Body of pancreas (tissue), 4 donors: ENCODE measurements around the gene SLC5A10. TPM values are rescaled to one million over a fixed set of nuclear protein-coding genes. Genes with fewer than 3 reads are reported as not detected.
"Not testable (repeated sequence)": the region's sequence is repeated elsewhere in the genome, so short reads cannot be mapped to it uniquely, and the experiment has no call there.

Experiments used
- ATAC-seq: fragments of 150-250 bp; one replicate; pipeline ENCODE4 v1.9.1; 2016
- DNase-seq, 4 donors: peaks; one replicate each; pipeline ENCODE4 v3.0.0-alpha.2; 2019
- H3K27ac ChIP-seq, 4 donors: fragments of 200-600 bp; sonication (generic); 1 replicate in 3 of 4; 2 replicates in 1 of 4; pipeline versions ENCODE4 v1.5.1 to v1.6.1; 2016 to 2019; ENCODE audit warnings: mild to moderate bottlenecking in 1 of 4, mixed read lengths in 1 of 4, moderate library complexity in 1 of 4
- H3K27me3 ChIP-seq, 2 donors: fragments of 200-600 bp; sonication (generic); one replicate each; pipeline ENCODE4 v1.6.0; 2016; ENCODE audit warnings: mild to moderate bottlenecking in 1 of 2
- H3K36me3 ChIP-seq, 2 donors: fragments of 200-600 bp; sonication (generic); replicated peaks in 1 of 2; 2 replicates each; pipeline ENCODE4 v1.5.1; 2016; ENCODE audit warnings: low read depth in 2 of 2; ENCODE audit not compliant: insufficient read depth in 1 of 2
- H3K4me1 ChIP-seq: fragments of 200-600 bp; sonication (generic); one replicate; pipeline ENCODE4 v1.6.0; 2016
- H3K4me3 ChIP-seq, 2 donors: fragments of 200-600 bp; sonication (generic); 1 replicate in 1 of 2; 2 replicates in 1 of 2; pipeline ENCODE4 v1.5.1; 2016 to 2019
- H3K9me3 ChIP-seq, 3 donors: fragments of 200-600 bp; sonication (generic); 1 replicate in 2 of 3; 2 replicates in 1 of 3; pipeline ENCODE4 v1.5.1; 2016
- POLR2A ChIP-seq, 3 donors: fragments of 450-650 bp; IDR thresholded peaks; one replicate each; pipeline ENCODE4 v1.6.1; 2016; ENCODE audit warnings: antibody characterized with exemption in 3 of 3, mild to moderate bottlenecking in 2 of 3
- WGBS, 2 donors: methylation state at CpG; one replicate each; pipeline ENCODE4 v1.1.5; 2017; 5-methylcytosine and 5-hydroxymethylcytosine counted together
- intact Hi-C: fragments of 100-400 bp; cut with DNase I; formaldehyde crosslinking; loops from one replicate; pipeline ENCODE4 v1.15.1; 2023
- total RNA-seq, 2 donors: library from RNA; depleted of rRNA; stranded (reverse); fragments of >200 nt; gene quantifications; one replicate each; pipeline ENCODE4 v1.1.0, GENCODE V29; 2016
- TF ChIP-seq, protein P1 (sequence below), 7 experiments: fragments of 450-650 bp in 4 of 7; fragments of 200-600 bp in 3 of 7; sonication (generic) in 3 of 7; IDR thresholded peaks; one replicate each; pipeline ENCODE4 v1.5.1; 2016 to 2019; ENCODE audit warnings: antibody characterized with exemption in 7 of 7

Gene SLC5A10
- total RNA-seq, 2 donors from 2014 or later: not detected

DNA sequence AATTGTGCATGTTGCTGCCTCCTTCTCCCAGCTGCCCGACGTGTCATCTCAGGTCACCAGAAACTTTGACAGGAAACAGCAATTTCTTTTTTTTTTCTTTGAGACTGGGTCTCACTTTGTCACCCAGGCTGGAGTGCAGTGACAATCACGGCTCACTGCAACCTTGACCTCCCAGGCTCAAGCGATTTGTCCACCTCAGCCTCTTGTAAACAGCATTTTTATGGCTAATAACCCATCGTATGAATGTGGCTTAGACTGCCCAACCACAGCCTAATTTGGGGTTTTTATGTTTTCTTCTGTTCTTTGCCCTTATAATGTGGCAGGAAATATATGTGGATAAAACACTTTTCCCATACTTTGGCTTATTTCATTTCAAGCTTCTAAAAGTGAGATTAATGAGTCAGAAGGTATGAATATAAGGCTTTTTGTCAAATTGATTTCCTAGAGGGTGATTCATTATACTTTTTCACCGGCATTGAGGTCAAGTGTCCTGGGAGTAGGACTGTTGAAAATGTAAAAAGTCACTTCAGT is 31.0 kb upstream of the SLC5A10 start:
- Histone ChIP-seq H3K4me3 (no peak overlapping the region), H3K27ac (peak overlapping the region in 3 of 4 donors; percentile 11 to 33 (median 18)), H3K4me1 (peaks cover 30% of the 10 kb centered on the region), H3K27me3 (no peaks in the 10 kb centered on the region), H3K36me3 (peaks cover 0 to 2% of the 10 kb centered on the region in 2 donors), H3K9me3 (no peaks in the 10 kb centered on the region)
- no peak for ATAC-seq
- TF ChIP-seq, protein P1, sequence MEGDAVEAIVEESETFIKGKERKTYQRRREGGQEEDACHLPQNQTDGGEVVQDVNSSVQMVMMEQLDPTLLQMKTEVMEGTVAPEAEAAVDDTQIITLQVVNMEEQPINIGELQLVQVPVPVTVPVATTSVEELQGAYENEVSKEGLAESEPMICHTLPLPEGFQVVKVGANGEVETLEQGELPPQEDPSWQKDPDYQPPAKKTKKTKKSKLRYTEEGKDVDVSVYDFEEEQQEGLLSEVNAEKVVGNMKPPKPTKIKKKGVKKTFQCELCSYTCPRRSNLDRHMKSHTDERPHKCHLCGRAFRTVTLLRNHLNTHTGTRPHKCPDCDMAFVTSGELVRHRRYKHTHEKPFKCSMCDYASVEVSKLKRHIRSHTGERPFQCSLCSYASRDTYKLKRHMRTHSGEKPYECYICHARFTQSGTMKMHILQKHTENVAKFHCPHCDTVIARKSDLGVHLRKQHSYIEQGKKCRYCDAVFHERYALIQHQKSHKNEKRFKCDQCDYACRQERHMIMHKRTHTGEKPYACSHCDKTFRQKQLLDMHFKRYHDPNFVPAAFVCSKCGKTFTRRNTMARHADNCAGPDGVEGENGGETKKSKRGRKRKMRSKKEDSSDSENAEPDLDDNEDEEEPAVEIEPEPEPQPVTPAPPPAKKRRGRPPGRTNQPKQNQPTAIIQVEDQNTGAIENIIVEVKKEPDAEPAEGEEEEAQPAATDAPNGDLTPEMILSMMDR (IDR thresholded peaks at IDR 0.05): no peak
- TF ChIP-seq POLR2A (IDR thresholded peaks at IDR 0.05): no peak
- intact Hi-C loops: no loop called here
- 9 to 14% methylated on average over 6 of the region's 6 CpGs for WGBS, 2 donors
- DNase-seq: no peak

DNA sequence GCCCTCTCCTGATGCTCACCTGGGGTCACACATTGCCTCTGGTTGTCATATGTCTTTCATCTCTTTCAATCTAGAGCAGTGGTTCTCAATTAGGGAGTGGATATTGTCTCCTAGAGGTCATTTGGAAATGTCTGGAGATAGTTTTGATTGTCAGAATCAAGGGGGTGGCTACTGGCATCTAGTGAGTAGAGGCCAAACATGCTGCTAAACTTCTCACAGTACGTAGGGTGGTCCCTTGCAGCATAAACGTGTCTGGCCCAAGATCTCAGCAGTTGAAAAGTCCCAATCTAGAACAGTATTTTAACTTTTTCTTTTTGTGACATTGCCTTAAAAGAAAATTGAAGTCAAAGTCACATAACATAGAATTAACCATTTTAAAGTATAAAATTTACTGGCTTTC is 30.5 kb upstream of the SLC5A10 start:
- WGBS, 2 donors: 38 to 58% methylated on average over 2 of the region's 2 CpGs

DNA sequence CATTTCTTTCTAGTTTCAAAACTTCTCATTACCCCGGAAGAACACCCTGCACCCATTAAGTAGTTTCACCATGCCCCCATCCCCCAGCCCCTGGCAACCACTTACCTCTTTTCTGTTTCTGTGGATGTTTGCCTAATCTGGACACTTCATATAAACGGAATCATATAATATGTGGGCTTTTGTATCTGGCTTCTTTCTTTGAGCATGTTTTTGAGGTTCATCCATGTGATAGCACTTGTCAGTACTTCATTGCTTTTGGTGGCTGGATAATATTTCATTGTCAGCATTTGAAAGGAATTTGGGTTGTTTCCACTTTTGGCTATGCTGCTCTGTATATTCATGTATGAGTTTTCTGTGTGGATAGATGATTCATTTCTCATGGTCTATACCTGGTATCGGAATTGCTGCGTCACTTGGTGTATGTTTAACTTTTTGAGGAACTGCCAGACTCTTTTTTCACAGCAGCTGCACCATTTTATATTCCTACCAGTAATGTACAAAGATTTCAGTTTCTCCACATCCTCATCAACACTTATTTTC is 30.0 kb upstream of the SLC5A10 start:
- peaks cover 30% of the 10 kb centered on the region for H3K4me1 ChIP-seq
- no peak overlapping the region for H3K4me3 ChIP-seq
- ATAC-seq (no peak), DNase-seq (peak in 1 of 4 donors; percentile 13)
- intact Hi-C loops: no loop called here
- no peaks in the 10 kb centered on the region for H3K36me3 ChIP-seq
- TF ChIP-seq, protein P1 (IDR thresholded peaks at IDR 0.05): no peak
- TF ChIP-seq POLR2A (IDR thresholded peaks at IDR 0.05): no peak
- WGBS, 2 donors: 26 to 33% methylated on average over 4 of the region's 4 CpGs
- H3K9me3 ChIP-seq: no peaks in the 10 kb centered on the region
- H3K27me3 ChIP-seq: no peaks in the 10 kb centered on the region
- H3K27ac ChIP-seq: peak overlapping the region in 3 of 4 donors; percentile 11 to 37 (median 33)

More for the DNA sequence above, 30.5 kb upstream of the SLC5A10 start:
- no peak for DNase-seq
- no peak for TF ChIP-seq POLR2A (IDR thresholded peaks at IDR 0.05)
- TF ChIP-seq, protein P1 (IDR thresholded peaks at IDR 0.05): no peak
- intact Hi-C loops: no loop called here
- Histone ChIP-seq H3K4me1 (peaks cover 30% of the 10 kb centered on the region), H3K36me3 (peaks cover 0 to 2% of the 10 kb centered on the region in 2 donors), H3K4me3 (no peak overlapping the region), H3K27me3 (no peaks in the 10 kb centered on the region), H3K27ac (peak overlapping the region in 3 of 4 donors; percentile 11 to 33 (median 18)), H3K9me3 (no peaks in the 10 kb centered on the region)
- ATAC-seq: no peak

DNA sequence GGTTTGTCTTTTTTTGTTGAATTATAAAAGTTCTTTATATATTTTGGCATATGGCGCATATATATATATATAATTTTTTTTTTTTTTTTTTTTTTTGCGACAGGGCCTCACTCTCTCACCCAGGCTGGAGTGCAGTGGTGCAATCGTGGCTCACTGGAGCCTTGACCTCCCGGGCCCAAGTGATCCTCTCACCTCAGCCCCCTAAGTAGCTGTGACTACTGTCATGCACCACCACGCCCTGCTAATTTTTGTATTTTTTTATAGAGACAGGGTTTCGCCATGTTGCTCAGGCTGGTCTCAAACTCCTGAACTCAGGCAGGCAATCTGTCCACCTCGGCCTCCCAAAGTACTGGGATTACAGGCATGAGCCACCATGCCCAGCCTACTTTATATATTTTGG is 29.4 kb upstream of the SLC5A10 start:
- H3K9me3 ChIP-seq, ATAC-seq, H3K4me3 ChIP-seq, intact Hi-C loops, H3K36me3 ChIP-seq, DNase-seq, H3K27me3 ChIP-seq: not testable (repeated sequence)
- H3K27ac ChIP-seq: peak overlapping the region in 1 of 4 donors; percentile 33
- 94 to 98% methylated on average over 7 of the region's 7 CpGs for WGBS, 2 donors
- peaks cover 30% of the 10 kb centered on the region for H3K4me1 ChIP-seq

DNA sequence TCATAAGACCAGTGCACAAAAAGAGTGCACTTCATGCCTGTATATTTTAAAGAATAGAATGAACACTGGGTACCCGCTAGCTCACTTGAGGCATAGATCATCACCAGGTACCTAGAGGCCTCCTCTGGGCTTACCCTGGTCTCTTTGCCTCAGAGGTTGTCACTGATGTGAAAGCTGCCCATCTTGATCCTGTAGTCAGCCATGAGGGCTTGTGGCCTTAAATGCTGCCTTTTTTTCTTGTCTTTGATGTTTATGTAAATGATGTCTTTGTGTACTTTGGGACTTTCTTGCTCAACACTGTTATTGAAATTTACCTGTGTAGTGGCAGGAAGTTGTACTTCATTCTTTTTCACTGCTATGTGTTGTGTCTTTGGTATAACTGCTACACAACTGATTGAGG is 26.8 kb upstream of the SLC5A10 start:
- 91 to 100% methylated on average over 1 of the region's 1 CpG for WGBS, 2 donors
- intact Hi-C loops: no loop called here
- Histone ChIP-seq H3K9me3 (no peaks in the 10 kb centered on the region), H3K4me1 (peaks cover 26% of the 10 kb centered on the region), H3K27ac (no peak overlapping the region), H3K4me3 (no peak overlapping the region), H3K36me3 (peaks cover 0 to 3% of the 10 kb centered on the region in 2 donors), H3K27me3 (no peaks in the 10 kb centered on the region)
- ATAC-seq: no peak
- DNase-seq: no peak
- no peak for TF ChIP-seq POLR2A (IDR thresholded peaks at IDR 0.05)
- TF ChIP-seq, protein P1 (IDR thresholded peaks at IDR 0.05): no peak
